ENCODE measurements around the gene IRF7. TPM values are rescaled to one million over a fixed set of nuclear protein-coding genes. Genes with fewer than 3 reads are reported as not detected.

The IRF7 gene
- total and polyA plus RNA-seq, 8 donors = 9.8 to 50.4 (median 14.3) TPM

DNA sequence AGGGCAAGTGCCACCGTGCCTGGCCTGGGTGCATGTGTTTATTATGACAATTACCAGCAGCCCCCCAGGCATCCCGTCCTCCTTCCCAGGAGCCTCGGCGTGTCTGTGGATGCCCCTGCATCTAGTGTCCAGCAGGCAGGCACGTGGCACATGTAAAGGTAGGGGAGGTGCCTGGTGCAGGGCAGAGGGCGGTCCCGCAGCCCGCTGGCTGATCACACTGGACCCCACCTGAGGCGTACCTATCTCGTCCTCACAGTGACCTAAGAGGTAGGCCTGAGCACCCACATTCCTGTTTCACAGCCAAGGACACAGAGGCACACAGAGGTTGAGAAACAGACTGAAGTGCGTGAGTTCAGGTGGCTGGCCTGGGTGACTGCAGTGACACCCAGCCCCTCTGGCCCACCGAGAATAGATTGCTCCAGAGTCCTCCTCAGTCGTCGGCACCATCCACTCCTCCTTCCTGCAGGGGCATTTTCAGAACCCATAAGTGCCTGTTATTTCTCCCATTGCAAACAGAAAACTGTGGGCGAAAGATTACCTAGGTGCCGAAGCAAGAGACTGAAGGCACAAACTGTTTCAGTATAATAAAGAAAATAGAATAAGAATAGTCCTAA, 42.5 kb downstream of the IRF7 start:
- TF ChIP-seq, protein P1, sequence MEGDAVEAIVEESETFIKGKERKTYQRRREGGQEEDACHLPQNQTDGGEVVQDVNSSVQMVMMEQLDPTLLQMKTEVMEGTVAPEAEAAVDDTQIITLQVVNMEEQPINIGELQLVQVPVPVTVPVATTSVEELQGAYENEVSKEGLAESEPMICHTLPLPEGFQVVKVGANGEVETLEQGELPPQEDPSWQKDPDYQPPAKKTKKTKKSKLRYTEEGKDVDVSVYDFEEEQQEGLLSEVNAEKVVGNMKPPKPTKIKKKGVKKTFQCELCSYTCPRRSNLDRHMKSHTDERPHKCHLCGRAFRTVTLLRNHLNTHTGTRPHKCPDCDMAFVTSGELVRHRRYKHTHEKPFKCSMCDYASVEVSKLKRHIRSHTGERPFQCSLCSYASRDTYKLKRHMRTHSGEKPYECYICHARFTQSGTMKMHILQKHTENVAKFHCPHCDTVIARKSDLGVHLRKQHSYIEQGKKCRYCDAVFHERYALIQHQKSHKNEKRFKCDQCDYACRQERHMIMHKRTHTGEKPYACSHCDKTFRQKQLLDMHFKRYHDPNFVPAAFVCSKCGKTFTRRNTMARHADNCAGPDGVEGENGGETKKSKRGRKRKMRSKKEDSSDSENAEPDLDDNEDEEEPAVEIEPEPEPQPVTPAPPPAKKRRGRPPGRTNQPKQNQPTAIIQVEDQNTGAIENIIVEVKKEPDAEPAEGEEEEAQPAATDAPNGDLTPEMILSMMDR (IDR thresholded peaks at IDR 0.05) = no peak
- ATAC-seq = peak; percentile 0
- Histone ChIP-seq H3K36me3 (no peaks in the 10 kb centered on the region), H3K4me1 (peaks cover 25 to 47% of the 10 kb centered on the region in 2 donors), H3K4me3 (no peak overlapping the region), H3K9me3 (no peaks in the 10 kb centered on the region), H3K27me3 (peaks cover 4 to 33% of the 10 kb centered on the region in 2 donors), H3K27ac (no peak overlapping the region)
- intact Hi-C loops (cut with DNase I) = no loop called here
- no peak for DNase-seq

DNA sequence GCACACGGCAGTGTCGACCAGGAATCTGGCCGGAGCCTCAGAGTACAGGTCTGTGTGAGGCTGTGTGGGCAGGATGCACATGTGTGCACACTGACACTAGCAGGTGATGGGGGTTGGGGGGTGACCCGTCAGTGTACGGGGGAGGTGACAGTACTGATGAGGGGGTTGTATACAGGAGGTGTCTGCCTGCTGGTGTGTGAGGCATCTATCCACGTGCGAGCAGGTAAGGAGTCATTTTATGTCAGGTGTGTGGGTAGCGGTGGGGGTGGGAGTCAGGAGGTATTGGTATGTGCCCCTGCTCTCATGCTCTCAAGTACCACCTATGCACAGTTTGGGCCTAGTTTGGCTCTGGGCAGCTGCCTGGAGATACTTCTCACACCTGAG, 44.0 kb downstream of the IRF7 start:
- intact Hi-C loops (cut with DNase I) = no loop called here
- DNase-seq (no peak), ATAC-seq (no peak)
- Histone ChIP-seq H3K4me3 (no peak overlapping the region), H3K27ac (no peak overlapping the region), H3K9me3 (no peaks in the 10 kb centered on the region), H3K36me3 (no peaks in the 10 kb centered on the region), H3K4me1 (peaks cover 13 to 45% of the 10 kb centered on the region in 2 donors), H3K27me3 (peaks cover 4 to 41% of the 10 kb centered on the region in 2 donors)
- TF ChIP-seq, protein P1 (IDR thresholded peaks at IDR 0.05) = no peak

DNA sequence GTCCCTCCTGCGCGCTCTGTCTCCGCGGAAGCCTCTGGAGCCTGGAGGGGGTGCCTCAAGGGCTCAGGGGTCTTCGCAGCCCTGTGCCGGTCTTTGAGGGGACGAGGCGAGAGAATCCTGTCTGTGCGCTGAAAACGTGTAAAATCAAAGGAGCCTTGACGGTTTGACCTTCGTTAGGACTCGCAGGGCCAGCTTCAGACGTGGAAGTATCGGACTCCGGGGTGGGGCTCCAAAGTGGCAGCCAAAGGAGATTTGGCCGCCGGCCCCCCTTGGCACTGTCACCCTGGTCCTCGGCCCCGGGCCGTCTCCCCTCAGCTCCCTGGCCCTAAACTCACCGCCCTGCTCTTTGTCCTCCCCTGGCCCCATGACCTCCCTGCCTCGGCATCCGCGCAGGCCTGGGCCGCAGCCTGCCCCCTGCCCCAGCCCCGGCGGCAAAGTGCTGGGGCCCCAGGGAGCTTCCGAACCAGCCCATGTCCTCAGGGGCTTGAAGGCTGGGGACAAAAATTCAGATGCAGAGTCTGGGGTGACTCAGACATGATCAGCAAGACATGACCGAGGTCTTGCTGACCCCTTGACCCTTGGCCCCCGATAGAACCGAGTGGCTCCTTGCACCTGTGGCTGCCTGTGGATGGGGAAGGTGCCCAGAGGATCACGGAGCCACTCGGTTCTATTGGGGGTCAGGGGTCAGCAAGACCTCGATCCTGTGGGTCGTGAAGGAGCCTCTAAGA, 46.4 kb downstream of the IRF7 start:
- ATAC-seq (no peak), DNase-seq (no peak)
- peaks cover 6 to 31% of the 10 kb centered on the region in 2 donors for H3K4me1 ChIP-seq
- peak overlapping the region; percentile 67 to 83 for H3K27ac ChIP-seq
- peak overlapping the region; percentile 48 to 53 for H3K4me3 ChIP-seq
- intact Hi-C loops (cut with DNase I) = no loop called here
- no peaks in the 10 kb centered on the region for H3K9me3 ChIP-seq
- peaks cover 0 to 27% of the 10 kb centered on the region in 2 donors for H3K27me3 ChIP-seq
- TF ChIP-seq, protein P1 (IDR thresholded peaks at IDR 0.05) = no peak
- H3K36me3 ChIP-seq = no peaks in the 10 kb centered on the region

DNA sequence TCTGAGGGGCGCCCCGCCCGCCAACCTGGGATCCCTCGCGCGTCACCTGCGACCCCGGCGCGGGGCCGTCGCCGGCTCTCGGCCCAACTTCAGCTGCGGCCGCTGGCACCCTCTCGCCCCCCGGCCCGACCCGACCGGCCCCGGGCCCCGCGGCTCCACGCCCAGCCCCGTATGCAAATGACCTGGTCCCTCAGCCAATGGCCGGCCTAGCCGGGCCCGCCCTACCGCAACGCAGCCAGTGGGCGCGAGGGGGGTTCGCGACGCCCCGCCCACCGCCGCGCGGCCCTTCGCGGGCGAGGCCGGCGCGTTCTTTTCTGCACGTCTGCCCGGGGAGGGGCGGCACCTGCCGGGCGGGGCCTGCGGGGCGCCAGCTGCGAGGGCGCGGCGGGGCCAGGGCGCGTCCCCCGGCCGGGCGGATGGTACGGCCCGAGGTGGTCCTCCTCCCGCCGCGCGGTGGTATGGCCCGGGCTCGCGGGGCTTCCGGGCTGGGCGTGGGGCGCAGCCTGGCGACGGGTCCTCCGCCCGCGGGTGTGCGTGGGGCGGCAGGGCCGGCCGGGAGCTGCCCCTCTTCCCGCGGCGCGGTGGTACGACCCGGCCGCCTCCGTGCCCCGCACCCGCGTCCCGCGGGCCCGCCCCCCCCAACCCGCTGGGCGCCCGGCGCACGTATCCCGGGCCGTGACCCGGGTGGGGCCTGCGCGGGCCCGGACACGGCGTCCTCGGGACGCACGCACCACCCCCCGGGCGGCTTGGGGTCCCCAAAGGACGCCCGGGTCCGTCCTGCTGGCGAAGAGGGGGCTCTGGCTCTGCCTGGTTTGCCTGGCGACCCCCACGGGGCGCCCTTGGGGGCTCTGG, 47.2 kb downstream of the IRF7 start:
- no peaks in the 10 kb centered on the region for H3K9me3 ChIP-seq
- intact Hi-C loops (cut with DNase I) = no loop called here

More for the DNA sequence above, 47.2 kb downstream of the IRF7 start:
- ATAC-seq (peak; percentile 88), DNase-seq (peak; percentile 88 to 96 (median 94))
- peaks cover 0 to 2% of the 10 kb centered on the region in 2 donors for H3K36me3 ChIP-seq
- H3K27me3 ChIP-seq = peaks cover 0 to 24% of the 10 kb centered on the region in 2 donors
- H3K4me1 ChIP-seq = peaks cover 6 to 29% of the 10 kb centered on the region in 2 donors
- TF ChIP-seq, protein P1 (IDR thresholded peaks at IDR 0.05) = no peak
- H3K4me3 ChIP-seq = peak overlapping the region; percentile 48 to 53
- H3K27ac ChIP-seq = peak overlapping the region; percentile 67 to 83
